K562 treated with DMSO at 1 percent for 12 hours (cell line): ENCODE data around the gene CFAP52. TPM values are rescaled to one million over a fixed set of nuclear protein-coding genes. Genes with fewer than 3 reads are reported as not detected.

Experiments used
- total RNA-seq: library from RNA; unstranded; fragments of 300-600 nt; gene quantifications from 2 replicates; pipeline ENCODE4 v1.2.3, GENCODE V29; 2022; ENCODE audit not compliant: insufficient read depth

CFAP52 gene, protein sequence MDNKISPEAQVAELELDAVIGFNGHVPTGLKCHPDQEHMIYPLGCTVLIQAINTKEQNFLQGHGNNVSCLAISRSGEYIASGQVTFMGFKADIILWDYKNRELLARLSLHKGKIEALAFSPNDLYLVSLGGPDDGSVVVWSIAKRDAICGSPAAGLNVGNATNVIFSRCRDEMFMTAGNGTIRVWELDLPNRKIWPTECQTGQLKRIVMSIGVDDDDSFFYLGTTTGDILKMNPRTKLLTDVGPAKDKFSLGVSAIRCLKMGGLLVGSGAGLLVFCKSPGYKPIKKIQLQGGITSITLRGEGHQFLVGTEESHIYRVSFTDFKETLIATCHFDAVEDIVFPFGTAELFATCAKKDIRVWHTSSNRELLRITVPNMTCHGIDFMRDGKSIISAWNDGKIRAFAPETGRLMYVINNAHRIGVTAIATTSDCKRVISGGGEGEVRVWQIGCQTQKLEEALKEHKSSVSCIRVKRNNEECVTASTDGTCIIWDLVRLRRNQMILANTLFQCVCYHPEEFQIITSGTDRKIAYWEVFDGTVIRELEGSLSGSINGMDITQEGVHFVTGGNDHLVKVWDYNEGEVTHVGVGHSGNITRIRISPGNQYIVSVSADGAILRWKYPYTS
- total RNA-seq: not detected in 2 replicates

DNA sequence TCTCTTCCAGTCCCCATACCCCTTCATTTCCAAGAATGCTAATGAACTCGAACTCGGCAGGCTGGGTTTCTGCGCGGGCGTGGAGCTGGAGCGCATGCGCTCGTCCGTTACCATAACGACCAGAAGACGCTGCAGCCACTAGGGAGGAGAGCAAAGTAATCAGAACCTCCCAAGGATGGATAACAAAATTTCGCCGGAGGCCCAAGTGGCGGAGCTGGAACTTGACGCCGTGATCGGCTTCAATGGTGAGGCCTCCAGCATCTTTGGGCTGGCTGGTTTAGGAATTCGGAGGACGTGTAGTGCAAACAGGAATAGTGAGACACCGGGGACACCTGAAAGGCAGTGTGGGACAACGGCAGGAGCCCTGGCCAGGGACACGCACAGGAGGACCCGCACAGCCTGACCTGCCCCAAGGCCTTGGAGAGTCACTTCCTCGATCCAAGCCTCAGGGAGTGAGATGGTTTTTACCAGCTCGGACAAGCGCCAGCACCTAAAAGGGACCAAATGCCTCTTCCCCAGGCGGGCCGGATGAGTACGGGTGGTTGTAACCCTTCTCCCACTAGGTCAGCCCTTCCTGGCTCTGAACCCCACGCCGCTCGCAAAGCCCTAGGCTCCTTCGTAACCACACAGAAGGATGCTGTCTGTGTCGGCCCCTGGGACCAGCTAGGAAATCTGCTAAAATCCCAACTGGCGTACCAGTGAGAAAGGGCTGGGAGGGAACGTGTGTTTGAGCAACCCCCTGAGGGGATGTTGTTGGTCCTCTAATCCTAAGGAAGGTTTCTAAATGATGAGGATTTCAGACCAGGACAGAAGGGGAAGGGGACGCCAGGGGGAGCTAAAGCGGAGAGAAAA is at the start of gene CFAP52:
CFAP52 (plus strand) TSS at position 122 of the 852 bp plus-strand sequence; CDS start at position 176, 54 bp downstream.

DNA sequence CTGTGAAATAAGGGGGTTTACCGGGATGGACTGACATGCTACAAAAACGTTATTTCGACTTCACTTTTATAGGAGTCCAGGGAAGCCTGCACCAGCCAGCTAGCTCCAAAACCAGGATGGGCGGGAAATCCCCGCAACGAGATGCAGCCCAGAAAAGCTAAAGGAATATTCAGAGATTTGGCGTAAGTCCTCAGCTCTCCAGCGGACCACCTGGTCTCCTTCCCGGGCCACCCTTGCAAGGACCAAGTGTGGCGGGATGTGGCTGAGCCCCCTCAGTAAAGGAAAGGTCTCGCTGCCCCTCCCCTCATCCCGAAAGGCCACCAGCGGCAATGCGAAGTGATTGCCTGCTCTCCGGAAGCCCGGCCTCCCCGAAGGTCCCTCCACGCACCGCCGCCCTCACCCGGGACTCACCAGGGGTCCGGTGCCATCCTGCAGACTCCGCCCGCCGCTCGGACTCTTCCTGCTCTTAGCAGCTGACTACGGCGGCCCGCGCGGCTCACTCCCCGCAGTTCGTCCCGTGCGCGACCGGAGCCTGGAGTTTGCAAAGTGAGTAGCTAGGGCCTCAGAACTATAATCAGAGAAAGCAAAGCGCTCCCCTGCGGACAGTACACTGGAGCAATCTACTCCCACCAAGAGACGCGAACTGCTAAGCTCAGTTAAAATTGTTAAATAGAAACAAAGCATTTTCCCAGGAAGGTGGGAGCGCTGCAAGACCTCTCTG is 901 bp upstream of the CFAP52 start, which contains the start of gene STX8:
STX8 (minus strand) TSS at position 440 of the 721 bp plus-strand sequence; CDS start at position 428, 12 bp downstream.

DNA sequence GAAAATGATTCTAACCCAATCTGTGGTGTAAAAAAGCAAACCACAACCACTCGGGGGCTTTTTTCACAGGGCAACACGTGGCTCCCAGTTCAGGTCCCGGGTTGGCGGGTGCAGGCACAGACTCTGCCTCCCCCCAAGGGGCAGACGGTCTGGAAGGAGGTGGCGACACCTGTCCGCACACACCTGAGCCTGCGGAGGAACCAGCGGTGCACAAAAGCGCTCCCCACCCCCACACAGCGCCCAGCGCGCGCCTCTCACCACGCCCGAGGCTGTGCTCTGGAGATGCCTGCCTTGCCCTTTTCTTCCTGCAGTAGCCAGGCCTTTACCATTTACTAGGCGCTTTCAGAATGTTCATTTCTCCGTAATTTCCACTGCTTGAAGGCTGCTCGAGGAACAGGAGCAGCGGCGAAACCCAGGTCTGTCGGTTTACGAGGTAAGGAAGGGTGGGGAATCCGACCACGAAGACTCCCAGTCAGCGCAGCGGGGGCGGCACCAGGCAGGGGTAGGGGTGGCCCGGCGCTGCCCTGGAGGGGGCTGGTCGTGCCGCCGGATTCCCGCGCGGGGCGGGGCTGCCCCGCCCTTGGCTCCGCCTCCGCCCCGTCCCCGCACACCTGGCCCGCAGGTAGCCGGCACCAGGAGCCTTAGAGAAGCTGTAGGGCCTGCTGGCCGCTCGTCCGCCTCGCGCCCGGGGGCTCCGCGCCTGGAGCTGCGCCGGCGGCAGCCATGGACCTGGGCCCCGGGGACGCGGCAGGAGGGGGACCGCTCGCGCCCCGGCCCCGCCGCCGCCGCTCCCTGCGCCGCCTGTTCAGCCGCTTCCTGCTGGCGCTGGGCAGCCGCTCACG is 68.7 kb downstream of the CFAP52 start, which contains the start of gene USP43:
USP43 (plus strand) TSS at position 608 of the 842 bp plus-strand sequence; CDS start at position 724, 116 bp downstream.

Other genes starting within 250 kb of the CFAP52 start
- 25.8 and 26.8 TPM in 2 replicates for gene STX8, start 822 bp upstream of the CFAP52 start, total RNA-seq
- 0.38 TPM in 1 of 2 replicates, not detected in the other for gene USP43, start 68.9 kb downstream of the CFAP52 start, total RNA-seq
- gene DHRS7C, start 214.9 kb downstream of the CFAP52 start, total RNA-seq: not detected in 2 replicates
- not detected in 2 replicates for gene GSG1L2, start 245.4 kb downstream of the CFAP52 start, total RNA-seq
- gene GLP2R, start 249.3 kb downstream of the CFAP52 start, total RNA-seq: not detected in 2 replicates